ENCODE data around the gene TNFRSF8.

TNFRSF8 gene

GRCh38 chr1:12078938-12079861 is 16.1 kb downstream of the TNFRSF8 start:
- H3K4me2 ChIP-seq (ENCODE audit: low read length) = no peak overlapping the region
- no peak for TF ChIP-seq EZH2 (IDR thresholded peaks at IDR 0.05; ENCODE audit: borderline replicate concordance, low read length)
- TF ChIP-seq, protein P1, sequence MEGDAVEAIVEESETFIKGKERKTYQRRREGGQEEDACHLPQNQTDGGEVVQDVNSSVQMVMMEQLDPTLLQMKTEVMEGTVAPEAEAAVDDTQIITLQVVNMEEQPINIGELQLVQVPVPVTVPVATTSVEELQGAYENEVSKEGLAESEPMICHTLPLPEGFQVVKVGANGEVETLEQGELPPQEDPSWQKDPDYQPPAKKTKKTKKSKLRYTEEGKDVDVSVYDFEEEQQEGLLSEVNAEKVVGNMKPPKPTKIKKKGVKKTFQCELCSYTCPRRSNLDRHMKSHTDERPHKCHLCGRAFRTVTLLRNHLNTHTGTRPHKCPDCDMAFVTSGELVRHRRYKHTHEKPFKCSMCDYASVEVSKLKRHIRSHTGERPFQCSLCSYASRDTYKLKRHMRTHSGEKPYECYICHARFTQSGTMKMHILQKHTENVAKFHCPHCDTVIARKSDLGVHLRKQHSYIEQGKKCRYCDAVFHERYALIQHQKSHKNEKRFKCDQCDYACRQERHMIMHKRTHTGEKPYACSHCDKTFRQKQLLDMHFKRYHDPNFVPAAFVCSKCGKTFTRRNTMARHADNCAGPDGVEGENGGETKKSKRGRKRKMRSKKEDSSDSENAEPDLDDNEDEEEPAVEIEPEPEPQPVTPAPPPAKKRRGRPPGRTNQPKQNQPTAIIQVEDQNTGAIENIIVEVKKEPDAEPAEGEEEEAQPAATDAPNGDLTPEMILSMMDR (IDR thresholded peaks at IDR 0.05; ENCODE audit: low read length) = peak; percentile 75
- H3F3A ChIP-seq (ENCODE audit: insufficient read depth, low read length) = no peaks in the 10 kb centered on the region
- H3K4me3 ChIP-seq (ENCODE audit: low read depth, low read length, poor library complexity, severe bottlenecking) = no peak overlapping the region
- no peaks in the 10 kb centered on the region for H3K4me1 ChIP-seq (ENCODE audit: insufficient read depth, low read length, severe bottlenecking)
- no peaks in the 10 kb centered on the region for H3K9me2 ChIP-seq (ENCODE audit: low read depth, low read length)
- H3K27me3 ChIP-seq (ENCODE audit: insufficient read depth, low read length) = peaks cover 7% of the 10 kb centered on the region; the same call in 1 of the 2 replicates
- H3K36me3 ChIP-seq (ENCODE audit: insufficient read depth, low read length) = no peaks in the 10 kb centered on the region; the same call in 1 of the 2 replicates
- no peaks in the 10 kb centered on the region for H4K20me1 ChIP-seq (ENCODE audit: insufficient read depth, low read length)
- H3K9ac ChIP-seq (ENCODE audit: low read length) = no peak overlapping the region
- no peaks in the 10 kb centered on the region for H3K79me2 ChIP-seq (ENCODE audit: insufficient read depth, low read length)
- H3K9me3 ChIP-seq (ENCODE audit: low read length) = peaks cover 6% of the 10 kb centered on the region; the same call in 1 of the 2 replicates
- no peak overlapping the region for H2AFZ ChIP-seq (ENCODE audit: low read length)
- no peak overlapping the region for H3K27ac ChIP-seq (ENCODE audit: low read depth, low read length, poor library complexity, severe bottlenecking)

GRCh38 chr1:12080156-12080555 is 17.1 kb downstream of the TNFRSF8 start:
- H3K9ac ChIP-seq (ENCODE audit: low read length) = no peak overlapping the region
- H3K4me1 ChIP-seq (ENCODE audit: insufficient read depth, low read length, severe bottlenecking) = no peaks in the 10 kb centered on the region

DNA sequence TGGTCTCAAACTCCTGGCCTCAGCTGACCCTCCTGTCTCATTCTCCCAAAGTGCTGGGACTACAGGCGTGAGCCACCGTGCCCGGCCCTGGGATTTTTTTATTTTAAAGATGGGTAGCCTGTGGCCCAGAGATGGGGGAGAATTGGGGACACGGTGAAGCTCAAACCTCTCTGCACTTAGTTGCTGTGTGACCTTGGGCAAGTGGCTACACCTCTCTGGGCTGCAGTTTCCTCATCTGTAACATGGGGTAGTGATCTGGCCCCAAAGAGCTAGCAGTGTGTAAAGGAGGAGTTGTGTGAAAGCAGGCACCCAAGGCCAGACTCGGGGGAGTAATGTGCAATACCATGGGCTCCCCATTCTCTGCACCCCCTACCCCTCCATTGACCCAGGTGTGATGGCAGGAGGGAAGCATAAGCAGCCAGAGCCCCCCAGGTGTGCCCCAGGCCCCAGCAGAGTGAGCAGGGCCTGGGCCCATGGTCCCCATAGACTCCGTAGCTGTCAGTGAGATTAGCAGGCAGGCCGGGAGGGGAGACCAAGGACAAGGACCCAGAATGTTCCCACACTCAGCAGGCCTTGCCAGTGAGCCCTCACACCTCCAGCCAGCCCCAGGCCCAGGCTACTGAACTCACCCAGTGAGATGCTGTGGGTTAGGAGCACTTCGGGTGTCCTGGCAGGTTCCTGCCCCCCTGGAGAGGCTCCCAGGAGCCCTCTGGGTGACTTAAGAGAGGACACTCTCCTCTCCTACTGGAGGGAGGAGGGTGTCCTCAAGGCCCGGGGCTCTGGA is 17.9 kb downstream of the TNFRSF8 start:
- Histone ChIP-seq H3K27me3 (ENCODE audit: insufficient read depth, low read length) (peaks cover 7% of the 10 kb centered on the region; the same call in 1 of the 2 replicates), H3K9me2 (ENCODE audit: low read depth, low read length) (no peaks in the 10 kb centered on the region), H3K79me2 (ENCODE audit: insufficient read depth, low read length) (no peaks in the 10 kb centered on the region), H2AFZ (ENCODE audit: low read length) (no peak overlapping the region), H3K4me2 (ENCODE audit: low read length) (no peak overlapping the region), H3K4me3 (ENCODE audit: low read depth, low read length, poor library complexity, severe bottlenecking) (no peak overlapping the region), H3K27ac (ENCODE audit: low read depth, low read length, poor library complexity, severe bottlenecking) (no peak overlapping the region), H3K9me3 (ENCODE audit: low read length) (peaks cover 6% of the 10 kb centered on the region; the same call in 1 of the 2 replicates), H3K36me3 (ENCODE audit: insufficient read depth, low read length) (no peaks in the 10 kb centered on the region; the same call in 1 of the 2 replicates), H3K9ac (ENCODE audit: low read length) (no peak overlapping the region), H4K20me1 (ENCODE audit: insufficient read depth, low read length) (no peaks in the 10 kb centered on the region), H3K4me1 (ENCODE audit: insufficient read depth, low read length, severe bottlenecking) (no peaks in the 10 kb centered on the region), H3F3A (ENCODE audit: insufficient read depth, low read length) (no peaks in the 10 kb centered on the region)
- no peak for TF ChIP-seq EZH2 (IDR thresholded peaks at IDR 0.05; ENCODE audit: borderline replicate concordance, low read length)

More at GRCh38 chr1:12080156-12080555, 17.1 kb downstream of the TNFRSF8 start:
- no peaks in the 10 kb centered on the region; the same call in 1 of the 2 replicates for H3K36me3 ChIP-seq (ENCODE audit: insufficient read depth, low read length)
- TF ChIP-seq EZH2 (IDR thresholded peaks at IDR 0.05; ENCODE audit: borderline replicate concordance, low read length) = no peak
- TF ChIP-seq, protein P1 (IDR thresholded peaks at IDR 0.05; ENCODE audit: low read length) = no peak
- H2AFZ ChIP-seq (ENCODE audit: low read length) = no peak overlapping the region
- no peaks in the 10 kb centered on the region for H3K9me2 ChIP-seq (ENCODE audit: low read depth, low read length)
- H3K4me2 ChIP-seq (ENCODE audit: low read length) = no peak overlapping the region
- H3K27me3 ChIP-seq (ENCODE audit: insufficient read depth, low read length) = peaks cover 7% of the 10 kb centered on the region; the same call in 1 of the 2 replicates
- no peaks in the 10 kb centered on the region for H3K79me2 ChIP-seq (ENCODE audit: insufficient read depth, low read length)
- no peaks in the 10 kb centered on the region for H4K20me1 ChIP-seq (ENCODE audit: insufficient read depth, low read length)
- H3F3A ChIP-seq (ENCODE audit: insufficient read depth, low read length) = no peaks in the 10 kb centered on the region
- peaks cover 6% of the 10 kb centered on the region; the same call in 1 of the 2 replicates for H3K9me3 ChIP-seq (ENCODE audit: low read length)
- H3K4me3 ChIP-seq (ENCODE audit: low read depth, low read length, poor library complexity, severe bottlenecking) = no peak overlapping the region
- no peak overlapping the region for H3K27ac ChIP-seq (ENCODE audit: low read depth, low read length, poor library complexity, severe bottlenecking)
